SK-N-SH treated with all-trans-retinoic acid at 6 μM for 48 hours (cell line): ENCODE measurements around the gene VDAC1.

Experiments used
- ATAC-seq: fragments of 200-7000 bp; cut with Tn5 transposase; 3 replicates; pipeline ENCODE4 v1.9.1; 2020; ENCODE audit warnings: mild to moderate bottlenecking, moderate library complexity
- BACH2 ChIP-seq: fragments of 250-450 bp; sonication (Bioruptor Pico); IDR thresholded peaks from 2 replicates; pipeline ENCODE4 v1.9.0; 2021; ENCODE audit warnings: mild to moderate bottlenecking, borderline replicate concordance
- CREB5 ChIP-seq: fragments of 250-450 bp; sonication (Bioruptor Pico); IDR thresholded peaks from 2 replicates; pipeline ENCODE4 v1.5.1; 2020; ENCODE audit warnings: low read depth, mild to moderate bottlenecking, moderate library complexity
- CSDC2 ChIP-seq: fragments of 250-450 bp; sonication (Bioruptor Pico); IDR thresholded peaks from 2 replicates; pipeline ENCODE4 v1.5.0; 2020; ENCODE audit warnings: mild to moderate bottlenecking, moderate library complexity
- ESRRG ChIP-seq: fragments of 250-450 bp; sonication (Bioruptor Pico); IDR thresholded peaks from 2 replicates; pipeline ENCODE4 v1.6.1; 2021; ENCODE audit warnings: mild to moderate bottlenecking
- ISL1 ChIP-seq: fragments of 250-450 bp; sonication (Bioruptor Pico); IDR thresholded peaks from 2 replicates; pipeline ENCODE4 v2.1.2; 2022; ENCODE audit warnings: mild to moderate bottlenecking, moderate library complexity
- OSR1 ChIP-seq: fragments of 250-450 bp; sonication (Bioruptor Pico); IDR thresholded peaks from 2 replicates; pipeline ENCODE4 v1.8.0; 2022; ENCODE audit warnings: moderate library complexity, mild to moderate bottlenecking, inconsistent platforms
- PATZ1 ChIP-seq: fragments of 250-450 bp; sonication (Bioruptor Pico); IDR thresholded peaks from 2 replicates; pipeline ENCODE4 v1.8.0; 2020; ENCODE audit warnings: mild to moderate bottlenecking, moderate library complexity, borderline replicate concordance
- POU6F1 ChIP-seq: fragments of 250-450 bp; sonication (Bioruptor Pico); IDR thresholded peaks from 2 replicates; pipeline ENCODE4 v1.8.0; 2021; ENCODE audit warnings: low read depth, mild to moderate bottlenecking, moderate library complexity, borderline replicate concordance
- SNAI2 ChIP-seq: fragments of 250-450 bp; sonication (Bioruptor Pico); IDR thresholded peaks from 2 replicates; pipeline ENCODE4 v1.5.0; 2020; ENCODE audit warnings: mild to moderate bottlenecking, moderate library complexity
- TCF4 ChIP-seq: fragments of 250-450 bp; sonication (Bioruptor Pico); IDR thresholded peaks from 2 replicates; pipeline ENCODE4 v1.8.0; 2021; ENCODE audit warnings: mild to moderate bottlenecking, moderate library complexity, borderline replicate concordance
- TSHZ2 ChIP-seq: fragments of 250-450 bp; sonication (Bioruptor Pico); IDR thresholded peaks from 2 replicates; pipeline ENCODE4 v1.5.0; 2020; ENCODE audit warnings: mild to moderate bottlenecking, moderate library complexity
- ZC3H10 ChIP-seq: fragments of 250-450 bp; sonication (Bioruptor Pico); IDR thresholded peaks from 2 replicates; pipeline ENCODE4 v1.5.1; 2021; ENCODE audit warnings: mild to moderate bottlenecking, moderate library complexity
- ZFP30 ChIP-seq: fragments of 450-650 bp; formaldehyde crosslinking; IDR thresholded peaks from 2 replicates; pipeline ENCODE4 v1.5.0; 2022; ENCODE audit warnings: mild to moderate bottlenecking, moderate library complexity
- ZNF565 ChIP-seq: fragments of 450-650 bp; formaldehyde crosslinking; conservative IDR thresholded peaks from 2 replicates; pipeline ENCODE4 v1.5.0; 2020; ENCODE audit warnings: low read depth, mild to moderate bottlenecking, moderate library complexity
- ZNF8 ChIP-seq: fragments of 450-650 bp; formaldehyde crosslinking; IDR thresholded peaks from 2 replicates; pipeline ENCODE4 v1.5.0; 2020; ENCODE audit warnings: mild to moderate bottlenecking, moderate library complexity

VDAC1 gene

GRCh38 chr5:133928587-133929393 lies 76.0 kb downstream of the VDAC1 start (continued):
- no peak for TF ChIP-seq PATZ1 (CRISPR knock-in tag)
- TF ChIP-seq SNAI2 (CRISPR knock-in tag) = no peak
- no peak for TF ChIP-seq POU6F1 (CRISPR knock-in tag)
- no peak for TF ChIP-seq ZNF8 (CRISPR knock-in tag)
- TF ChIP-seq ISL1 (CRISPR knock-in tag) = no peak

- TF ChIP-seq ZNF565 (CRISPR knock-in tag) (no peak), ZNF8 (CRISPR knock-in tag) (no peak), ISL1 (CRISPR knock-in tag) (no peak), ZC3H10 (CRISPR knock-in tag) (no peak), CREB5 (no peak)
- no peak; the same call in 2 of the 3 replicates for ATAC-seq
Observed at GRCh38 chr5:133927300-133928180, 77.2 kb downstream of the VDAC1 start.

GRCh38 chr5:133926489-133927299 lies 78.1 kb downstream of the VDAC1 start:
- TF ChIP-seq ZC3H10 (CRISPR knock-in tag) (no peak), CREB5 (no peak), TCF4 (CRISPR knock-in tag) (0 out of 2 replicates have a peak, but pooled peaks have one; percentile 17), BACH2 (CRISPR knock-in tag) (no peak), TSHZ2 (CRISPR knock-in tag) (peak; percentile 67; the same call in 1 of the 2 replicates)
- peak; percentile 72 for ATAC-seq

- ATAC-seq = no peak
- TF ChIP-seq ZFP30 (CRISPR knock-in tag) = no peak
- TF ChIP-seq CSDC2 (CRISPR knock-in tag) = no peak
- TF ChIP-seq CREB5 = no peak
- no peak for TF ChIP-seq ISL1 (CRISPR knock-in tag)
- TF ChIP-seq TSHZ2 (CRISPR knock-in tag) = no peak
- no peak for TF ChIP-seq OSR1
- TF ChIP-seq ESRRG (CRISPR knock-in tag) = no peak
- no peak for TF ChIP-seq SNAI2 (CRISPR knock-in tag)
Observed at GRCh38 chr5:133925866-133926488, 78.8 kb downstream of the VDAC1 start.
